H1 (cell line): ENCODE results near the gene MYH7B. TPM values are rescaled to one million over a fixed set of nuclear protein-coding genes. Genes with fewer than 3 reads are reported as not detected.

Experiments used
- CTCF ChIA-PET: fragments of 300-600 bp; sonication (Branson Sonifier 250); formaldehyde crosslinking; loops from one replicate; lab custom pipeline; 2021; ENCODE audit not compliant: partially characterized antibody; lab: Charles Lee
- POLR2A ChIA-PET: fragments of 300-600 bp; sonication (Branson Sonifier 250); formaldehyde crosslinking; loops from one replicate; lab custom pipeline; 2021; ENCODE audit warnings: inconsistent platforms; ENCODE audit not compliant: partially characterized antibody; lab: Charles Lee
- DNase-seq, 2 experiments: peaks; one replicate each; pipeline versions ENCODE4 v3.0.0 to v3.0.0-alpha.2; 2010 to 2022; ENCODE audit warnings: low spot score in 2 of 2, low read depth in 1 of 2, mixed read lengths in 1 of 2
- FAIRE-seq: peaks from 2 replicates; lab custom pipeline; 2011; peaks lifted over from hg19 to GRCh38; lab: Jason Lieb, UNC
- H2AFZ ChIP-seq: 2 replicates; pipeline ENCODE4 v1.8.1; 2012; ENCODE audit warnings: low read length, inconsistent platforms
- H2AK5ac ChIP-seq: 2 replicates; pipeline ENCODE4 v1.6.1; 2013; ENCODE audit warnings: low read depth, low read length
- H2BK120ac ChIP-seq: replicated peaks from 2 replicates; pipeline ENCODE3; 2013; ENCODE audit warnings: low read depth, low read length, inconsistent platforms
- H2BK12ac ChIP-seq: 2 replicates; pipeline ENCODE4 v1.6.1; 2013; ENCODE audit warnings: low read depth, low read length
- H2BK15ac ChIP-seq: 2 replicates; pipeline ENCODE4 v1.6.1; 2013; ENCODE audit warnings: low read length
- H2BK20ac ChIP-seq: 2 replicates; pipeline ENCODE4 v1.6.1; 2013; ENCODE audit warnings: low read length
- H2BK5ac ChIP-seq: 2 replicates; pipeline ENCODE4 v1.6.1; 2013; ENCODE audit warnings: low read depth, low read length
- H3K14ac ChIP-seq: 2 replicates; pipeline ENCODE4 v1.6.1; 2013; ENCODE audit warnings: inconsistent platforms; ENCODE audit not compliant: insufficient read length
- H3K18ac ChIP-seq: 2 replicates; pipeline ENCODE4 v1.6.1; 2013; ENCODE audit warnings: low read length; ENCODE audit errors: extremely low read depth
- H3K23ac ChIP-seq: 2 replicates; pipeline ENCODE4 v1.6.1; 2013; ENCODE audit warnings: inconsistent platforms; ENCODE audit not compliant: insufficient read length
- H3K23me2 ChIP-seq: 2 replicates; pipeline ENCODE4 v1.6.1; 2013; ENCODE audit warnings: low read depth, low read length
- H3K27ac ChIP-seq: 2 replicates; pipeline ENCODE4 v1.6.1; 2011; ENCODE audit warnings: low read depth, low read length, inconsistent platforms
- H3K27me3 ChIP-seq, 4 experiments: replicated peaks in 1 of 4; 1 replicate in 1 of 4; 2 replicates in 3 of 4; pipeline versions ENCODE4 v1.6.1 to v1.8.1; 2011 to 2013; ENCODE audit warnings: low read length in 3 of 4, mild to moderate bottlenecking in 3 of 4, inconsistent platforms in 2 of 4, mixed read lengths in 2 of 4, moderate library complexity in 1 of 4; ENCODE audit not compliant: control insufficient read depth in 3 of 4, insufficient read depth in 3 of 4; ENCODE audit errors: extremely low read depth in 1 of 4
- H3K36me3 ChIP-seq, 4 experiments: 2 replicates each; pipeline versions ENCODE4 v1.6.1 to v1.8.1; 2011 to 2013; ENCODE audit warnings: mild to moderate bottlenecking in 4 of 4, low read length in 3 of 4, moderate library complexity in 2 of 4, control low read depth in 1 of 4, inconsistent platforms in 1 of 4; ENCODE audit not compliant: insufficient read depth in 4 of 4, control insufficient read depth in 2 of 4
- H3K4ac ChIP-seq: replicated peaks from 2 replicates; pipeline ENCODE3; 2013; ENCODE audit warnings: low read length, low read depth, mixed read lengths, inconsistent platforms; ENCODE audit not compliant: insufficient read length
- H3K4me1 ChIP-seq, 4 experiments: replicated peaks in 1 of 4; 1 replicate in 1 of 4; 2 replicates in 3 of 4; pipeline versions ENCODE4 v1.6.1 to v1.8.1; 2011 to 2013; ENCODE audit warnings: low read length in 3 of 4, inconsistent platforms in 2 of 4, mixed read lengths in 1 of 4; ENCODE audit not compliant: insufficient read depth in 4 of 4, control insufficient read depth in 3 of 4
- H3K4me2 ChIP-seq, 2 experiments: 2 replicates each; pipeline versions ENCODE4 v1.6.1 to v1.8.1; 2011 to 2013; ENCODE audit warnings: low read depth in 2 of 2, low read length in 2 of 2, control low read depth in 1 of 2, inconsistent platforms in 1 of 2, mild to moderate bottlenecking in 1 of 2; ENCODE audit not compliant: insufficient read depth in 1 of 2
- H3K4me3 ChIP-seq, 4 experiments: fragments of 200-600, 300-600 bp in 1 of 4; sonication (generic), shearing (Covaris generic), sonication (Bioruptor Twin) in 1 of 4; 2 replicates each; pipeline versions ENCODE4 v1.5.1 to v1.8.1; 2011 to 2016; ENCODE audit warnings: low read length in 4 of 4, low read depth in 3 of 4, control low read depth in 2 of 4, inconsistent platforms in 2 of 4, mild to moderate bottlenecking in 2 of 4, mixed read lengths in 1 of 4, moderate library complexity in 1 of 4; ENCODE audit not compliant: insufficient read depth in 2 of 4; ENCODE audit errors: extremely low read depth in 1 of 4
- H3K56ac ChIP-seq: replicated peaks from 2 replicates; pipeline ENCODE3; 2013; ENCODE audit warnings: low read depth, mild to moderate bottlenecking, mixed read lengths, low read length, inconsistent platforms; ENCODE audit not compliant: insufficient read length
- H3K79me1 ChIP-seq: 2 replicates; pipeline ENCODE4 v1.6.1; 2013; ENCODE audit warnings: low read depth, low read length, control low read depth
- H3K79me2 ChIP-seq, 2 experiments: 2 replicates each; pipeline versions ENCODE4 v1.6.1 to v1.8.1; 2012 to 2013; ENCODE audit warnings: low read length in 2 of 2, mild to moderate bottlenecking in 2 of 2, inconsistent platforms in 1 of 2; ENCODE audit not compliant: insufficient read depth in 2 of 2, control insufficient read depth in 1 of 2
- H3K9ac ChIP-seq, 4 experiments: replicated peaks in 1 of 4; 1 replicate in 1 of 4; 2 replicates in 3 of 4; pipeline versions ENCODE4 v1.6.1 to v1.8.1; 2011 to 2013; ENCODE audit warnings: low read depth in 3 of 4, low read length in 3 of 4, control low read depth in 2 of 4, mild to moderate bottlenecking in 2 of 4, moderate library complexity in 2 of 4, inconsistent platforms in 1 of 4; ENCODE audit errors: extremely low read depth in 1 of 4
- H3K9me3 ChIP-seq, 2 experiments: 2 replicates each; pipeline versions ENCODE4 v1.6.1 to v1.8.1; 2012 to 2013; ENCODE audit warnings: mild to moderate bottlenecking in 2 of 2, moderate library complexity in 2 of 2, control low read depth in 1 of 2, inconsistent platforms in 1 of 2, low read depth in 1 of 2, low read length in 1 of 2, mixed read lengths in 1 of 2; ENCODE audit not compliant: insufficient read depth in 2 of 2
- H4K20me1 ChIP-seq, 2 experiments: replicated peaks in 1 of 2; 2 replicates each; pipeline versions ENCODE3 to v1.8.1; 2011 to 2013; ENCODE audit warnings: inconsistent platforms in 2 of 2, low read length in 2 of 2, mild to moderate bottlenecking in 1 of 2; ENCODE audit not compliant: insufficient read depth in 2 of 2, control insufficient read depth in 1 of 2
- H4K5ac ChIP-seq: 2 replicates; pipeline ENCODE4 v1.6.1; 2013; ENCODE audit warnings: low read length, low read depth, mixed read lengths, inconsistent platforms; ENCODE audit not compliant: insufficient read length
- H4K8ac ChIP-seq: 2 replicates; pipeline ENCODE4 v1.8.0; 2013; ENCODE audit warnings: mild to moderate bottlenecking, moderate library complexity, low read length, inconsistent platforms; ENCODE audit not compliant: insufficient read depth; ENCODE audit errors: extremely low read depth
- H4K91ac ChIP-seq: replicated peaks from 2 replicates; pipeline ENCODE3; 2013; ENCODE audit warnings: low read length, mixed read lengths, inconsistent platforms; ENCODE audit not compliant: insufficient read length
- CHD1 ChIP-seq: IDR thresholded peaks from 2 replicates; pipeline ENCODE4 v1.6.1; 2012; ENCODE audit warnings: low read depth, low read length, improper control_type of control experiment
- WGBS, 2 experiments: shearing (Covaris generic) in 1 of 2; methylation state at CpG; one replicate each; pipeline versions ENCODE4 v1.1.6 to v1.1.7; 2013 to 2015; ENCODE audit warnings: low lambda C conversion rate in 2 of 2, mixed read lengths in 2 of 2, inconsistent platforms in 1 of 2, low coverage in 1 of 2, missing lambda C conversion rate in 1 of 2; ENCODE audit not compliant: insufficient replicate concordance in 2 of 2, insufficient coverage in 1 of 2, insufficient read length in 1 of 2; ENCODE audit errors: extremely low coverage in 1 of 2, missing lambda C conversion rate in 1 of 2; 5-methylcytosine and 5-hydroxymethylcytosine counted together
- polyA plus RNA-seq, 7 experiments: library from polyadenylated mRNA; depleted of rRNA in 3 of 7; stranded (reverse) in 5 of 7; unstranded in 2 of 7; fragments of >200 nt in 5 of 7; fragments of 200-250 nt in 2 of 7; gene quantifications; 1 replicate in 5 of 7; 2 replicates in 1 of 7; 4 replicates in 1 of 7; pipeline versions ENCODE4 v1.2.1 to v1.2.3, GENCODE V29; 2011 to 2013; ENCODE audit warnings: missing spikeins in 2 of 7, mixed read lengths in 2 of 7
- total RNA-seq: library from RNA; stranded (reverse); fragmentation: NEBNext Ultra II Directional; extraction: Animal tissue kit (Norgen Biotek cat#: 25700); gene quantifications from 2 replicates; pipeline ENCODE4 v1.2.1, GENCODE V29; 2021

Gene MYH7B
- total and polyA plus RNA-seq, 2 of the 8 experiments (the other 6 are each of a cell fraction or from before 2014, with no cell fraction given), result 0.15 to 0.30 TPM

DNA sequence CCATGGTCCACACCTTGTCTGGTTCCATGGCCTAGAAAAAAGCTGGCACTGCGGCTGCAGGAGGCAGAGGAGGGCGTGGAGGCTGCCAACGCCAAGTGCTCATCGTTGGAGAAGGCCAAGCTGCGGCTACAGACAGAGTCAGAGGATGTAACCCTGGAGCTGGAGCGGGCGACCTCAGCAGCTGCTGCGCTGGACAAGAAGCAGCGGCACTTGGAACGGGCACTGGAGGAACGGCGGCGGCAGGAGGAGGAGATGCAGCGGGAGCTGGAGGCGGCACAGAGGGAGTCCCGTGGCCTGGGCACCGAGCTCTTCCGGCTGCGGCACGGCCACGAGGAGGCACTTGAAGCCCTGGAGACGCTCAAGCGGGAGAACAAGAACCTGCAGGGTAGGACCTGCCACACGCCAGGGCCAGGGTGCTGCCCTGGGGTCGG, 43.4 kb downstream of the MYH7B start:
- Histone ChIP-seq H2BK5ac (peak overlapping the region; percentile 24; the same call in 1 of the 2 replicates), H3K4me2 (no peak overlapping the region), H3K9me3 (no peaks in the 10 kb centered on the region), H2AK5ac (no peak overlapping the region), H2BK20ac (no peak overlapping the region), H2AFZ (no peak overlapping the region), H4K8ac (no peak overlapping the region), H4K20me1 (peaks cover 6 to 9% of the 10 kb centered on the region in 2 experiments), H3K27ac (no peak overlapping the region), H2BK120ac (no peak overlapping the region), H3K23me2 (no peaks in the 10 kb centered on the region; the same call in 1 of the 2 replicates), H3K27me3 (no peaks in the 10 kb centered on the region), H3K18ac (no peak overlapping the region), H2BK15ac (no peak overlapping the region), H3K56ac (no peak overlapping the region), H3K9ac (no peak overlapping the region), H3K79me1 (no peaks in the 10 kb centered on the region), H3K4me1 (peaks cover 0 to 2% (median 0%) of the 10 kb centered on the region in 4 experiments; a peak in 2 of 7 replicates), H4K5ac (no peak overlapping the region), H3K79me2 (no peaks in the 10 kb centered on the region), H2BK12ac (no peak overlapping the region), H3K23ac (no peak overlapping the region), H3K4ac (no peak overlapping the region), H3K4me3 (no peak overlapping the region), H3K14ac (no peak overlapping the region), H3K36me3 (peaks cover 4 to 28% (median 21%) of the 10 kb centered on the region in 4 experiments; a peak in 5 of 8 replicates), H4K91ac (no peak overlapping the region)
- 94% methylated on average over 25 of the region's 25 CpGs; no CpG with 5 or more reads in 1 of the 2 experiments for WGBS, 2 experiments
- ChIA-PET POLR2A (interaction anchor here (1.1 to 1.7 kb wide), 5 partner anchors 11 to 64 kb away, joined by 3 to 4 read pairs (median 4); partner anchors contain the start of genes GSS and MYH7B), CTCF (interaction anchor here (0.8 to 4.7 kb wide), 17 partner anchors 10 to 169 kb away, joined by 3 to 64 read pairs (median 4); partner anchors contain the start of genes ACSS2 and GGT7)
- no peak for TF ChIP-seq CHD1
- FAIRE-seq (no peak), DNase-seq (no peak)
